HG03575 (cell line): Measurements from ENCODE around the gene MAPK1.
"Not testable (repeated sequence)": the region's sequence is repeated elsewhere in the genome, so short reads cannot be mapped to it uniquely, and the experiment has no call there.

Experiments
- ATAC-seq: cut with Tn5 transposase; IDR thresholded peaks from one replicate; pipeline ENCODE4 v1.9.1; 2021; ENCODE audit not compliant: unreplicated experiment, insufficient number of reproducible peaks, low FRiP score; ENCODE audit errors: extremely low read depth

MAPK1 gene

GRCh38 chr22:21801304-21801644, 66.2 kb downstream of the MAPK1 start:
- not testable (repeated sequence) for ATAC-seq

GRCh38 chr22:21800552-21801303, 66.7 kb downstream of the MAPK1 start:
- ATAC-seq = no peak

GRCh38 chr22:21797444-21798221, 69.8 kb downstream of the MAPK1 start:
- ATAC-seq = no peak

- no peak for ATAC-seq
Observed at GRCh38 chr22:21796863-21797262, 70.6 kb downstream of the MAPK1 start.

DNA sequence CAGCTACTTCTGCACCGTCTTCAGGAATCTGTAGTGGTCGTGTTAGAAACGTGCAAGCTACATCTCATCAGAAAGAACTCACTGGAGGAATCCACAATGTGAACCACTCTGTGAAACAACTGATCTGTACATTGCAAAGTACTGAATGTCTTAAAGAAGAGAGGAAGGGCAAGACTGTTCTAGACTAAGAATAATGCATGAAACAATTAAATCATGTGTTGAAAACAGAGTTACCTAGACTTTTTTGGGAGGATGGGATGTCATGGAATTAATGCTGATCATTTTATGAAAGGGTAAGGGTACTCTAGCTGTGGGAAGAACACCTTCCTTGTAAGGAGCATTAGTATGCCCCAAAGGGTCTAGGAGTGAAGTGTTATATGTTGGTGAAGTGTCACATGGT, 71.2 kb downstream of the MAPK1 start:
- ATAC-seq = no peak

- ATAC-seq = not testable (repeated sequence)
Observed at GRCh38 chr22:21793716-21794115, 73.7 kb downstream of the MAPK1 start.

GRCh38 chr22:21791635-21792625, 75.5 kb downstream of the MAPK1 start:
- ATAC-seq = no peak

- ATAC-seq = not testable (repeated sequence)
Observed at GRCh38 chr22:21790849-21791610, 76.4 kb downstream of the MAPK1 start.

DNA sequence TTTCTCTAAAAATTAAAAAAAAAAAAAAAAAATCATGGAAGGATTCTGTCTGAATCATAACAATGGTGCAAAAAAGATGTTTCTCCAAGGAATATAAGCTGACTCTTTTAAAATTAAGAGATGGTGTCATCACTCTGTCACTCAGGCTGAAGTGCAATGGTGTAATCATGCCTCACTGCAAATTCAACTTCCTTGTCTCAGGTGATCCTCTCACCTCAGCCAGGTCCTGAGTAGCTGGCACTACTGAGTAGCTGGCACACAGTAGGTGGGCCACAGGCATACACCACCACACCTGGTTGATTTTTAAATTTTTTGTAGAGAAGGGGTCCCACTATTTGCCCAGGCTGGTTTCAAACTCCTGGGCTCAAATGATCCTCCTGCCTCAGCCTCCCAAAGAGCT, 77.1 kb downstream of the MAPK1 start:
- no peak for ATAC-seq

DNA sequence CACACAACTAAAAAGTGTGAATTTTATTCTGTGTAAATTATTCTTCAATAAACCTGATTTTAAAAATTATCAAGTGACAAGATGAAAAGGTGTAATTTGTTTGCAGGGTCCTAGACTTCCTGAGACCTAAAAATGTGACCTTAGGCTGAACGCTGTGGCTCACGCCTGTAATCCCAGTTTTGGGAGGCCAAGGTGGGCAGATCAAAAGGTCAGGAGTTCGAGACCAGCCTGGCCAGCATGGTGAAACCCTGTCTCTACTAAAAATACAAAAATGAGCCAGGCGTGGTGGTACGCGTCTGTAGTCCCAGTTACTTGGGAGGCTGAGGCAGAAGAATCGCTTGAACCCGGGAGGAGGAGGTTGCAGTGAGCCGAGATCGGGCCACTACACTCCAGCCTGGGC, 79.9 kb downstream of the MAPK1 start:
- ATAC-seq = not testable (repeated sequence)

- ATAC-seq = no peak
Observed at GRCh38 chr22:21780259-21780658, 87.2 kb downstream of the MAPK1 start.

DNA sequence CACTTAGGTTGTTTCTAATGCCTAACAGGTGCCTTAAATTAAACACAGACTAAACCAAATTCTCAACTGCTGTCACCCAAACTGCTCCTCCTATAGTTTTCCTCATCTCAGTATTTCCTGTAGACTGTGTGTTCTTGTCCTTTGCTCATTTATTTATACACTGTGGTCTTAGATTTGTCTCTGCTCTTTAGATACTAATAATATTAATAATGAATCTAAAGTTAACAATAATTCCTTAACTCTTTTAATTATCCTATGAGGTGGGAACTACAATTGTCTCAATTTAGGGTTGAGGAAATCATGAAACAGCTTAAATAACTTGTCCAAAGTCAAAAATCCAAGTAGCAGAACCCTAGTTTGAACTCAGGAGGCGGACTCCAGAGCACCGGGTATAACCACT, 88.0 kb downstream of the MAPK1 start:
- no peak for ATAC-seq

- no peak for ATAC-seq
Observed at GRCh38 chr22:21778705-21779363, 88.6 kb downstream of the MAPK1 start.

- no peak for ATAC-seq
Observed at GRCh38 chr22:21771631-21771976, 95.8 kb downstream of the MAPK1 start.

DNA sequence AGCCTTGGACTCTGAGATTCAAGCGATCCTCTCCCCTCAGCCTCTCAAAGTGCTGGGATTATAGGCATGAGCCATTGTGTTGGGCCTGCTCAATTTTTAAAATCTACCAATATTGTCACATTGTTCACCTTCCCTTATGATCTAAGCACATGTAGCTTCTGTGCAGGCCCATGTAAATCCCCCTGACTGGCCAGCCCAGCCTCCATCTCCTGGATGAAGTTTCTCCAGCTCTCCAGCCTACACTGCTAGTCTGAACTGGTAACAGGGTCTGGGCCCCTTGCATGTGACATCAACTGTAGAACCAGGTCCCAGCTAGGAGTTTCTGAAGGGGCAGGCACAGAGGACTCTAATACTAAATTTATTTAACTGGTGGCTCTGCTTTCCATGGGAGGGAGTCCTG, 99.0 kb downstream of the MAPK1 start:
- ATAC-seq = no peak

GRCh38 chr22:21766691-21767462, 100.6 kb downstream of the MAPK1 start:
- no peak for ATAC-seq

GRCh38 chr22:21765909-21766529, 101.4 kb downstream of the MAPK1 start:
- no peak for ATAC-seq
